Aorta (tissue), 5 donors: ENCODE measurements around the gene PCDHGB3. TPM values are rescaled to one million over a fixed set of nuclear protein-coding genes. Genes with fewer than 3 reads are reported as not detected.
A peak's percentile ranks its signal among the peaks of the same experiment; 100 is the strongest.
"Not testable (repeated sequence)": the region's sequence is repeated elsewhere in the genome, so short reads cannot be mapped to it uniquely, and the experiment has no call there.

Source experiments
- ATAC-seq: fragments of 200-7000 bp; cut with Tn5 transposase; one replicate; pipeline ENCODE4 v1.9.1; 2022; ENCODE audit warnings: moderate library complexity; ENCODE audit not compliant: low FRiP score
- DNase-seq, 2 donors: peaks; one replicate each; pipeline ENCODE4 v3.0.0-alpha.2; 2020
- H3K27ac ChIP-seq, 2 donors: one replicate each; pipeline ENCODE4 v1.5.1; 2013; ENCODE audit warnings: low read length in 2 of 2, mild to moderate bottlenecking in 2 of 2, moderate library complexity in 2 of 2, control low read depth in 1 of 2, inconsistent platforms in 1 of 2, low read depth in 1 of 2
- H3K27me3 ChIP-seq, 2 donors: one replicate each; pipeline ENCODE4 v1.6.1; 2013; ENCODE audit warnings: control low read depth in 1 of 2, low read length in 1 of 2, mild to moderate bottlenecking in 1 of 2, moderate library complexity in 1 of 2; ENCODE audit not compliant: insufficient read depth in 2 of 2, control insufficient read depth in 1 of 2
- H3K36me3 ChIP-seq, 2 donors: one replicate each; pipeline ENCODE4 v1.6.1; 2013; ENCODE audit warnings: control low read depth in 1 of 2, low read length in 1 of 2, mild to moderate bottlenecking in 1 of 2; ENCODE audit not compliant: insufficient read depth in 2 of 2, control insufficient read depth in 1 of 2
- H3K4me1 ChIP-seq, 2 donors: one replicate each; pipeline ENCODE4 v1.6.1; 2013; ENCODE audit warnings: low read length in 2 of 2, control low read depth in 1 of 2, mild to moderate bottlenecking in 1 of 2, moderate library complexity in 1 of 2; ENCODE audit not compliant: insufficient read depth in 2 of 2, control insufficient read depth in 1 of 2
- H3K4me3 ChIP-seq, 2 donors: one replicate each; pipeline ENCODE4 v1.5.1; 2013; ENCODE audit warnings: low read length in 2 of 2, control low read depth in 1 of 2, mild to moderate bottlenecking in 1 of 2
- H3K9me3 ChIP-seq: one replicate; pipeline ENCODE4 v1.6.1; 2013; ENCODE audit warnings: mild to moderate bottlenecking, low read length; ENCODE audit not compliant: control insufficient read depth
- WGBS, 2 donors: extraction: QIAGEN DNeasy Blood & Tissue Kit; methylation state at CpG; one replicate each; pipeline ENCODE4 v1.1.7; 2013; 5-methylcytosine and 5-hydroxymethylcytosine counted together
- intact Hi-C, 2 donors: fragments of 100-400 bp; cut with DNase I; formaldehyde crosslinking; loops; one replicate each; pipeline versions ENCODE4 v1.14.2 to v1.15.0; 2022
- polyA plus RNA-seq, 2 donors: library from polyadenylated mRNA; stranded (reverse); fragments of 200-250 nt; gene quantifications; one replicate each; pipeline ENCODE4 v1.2.3, GENCODE V29; 2013
- total RNA-seq, 2 donors: library from RNA; stranded (reverse); fragmentation: NEBNext Ultra II Directional; extraction: Animal tissue kit (Norgen Biotek cat#: 25700); gene quantifications; one replicate each; pipeline ENCODE4 v1.2.1, GENCODE V29; 2021
- donor health status: healthy with polysubstance abuse.
- donor health status: Bipolar disorder and iron deficiency.
- donor health status: DM: no; HTN: no; CAD: no.
- donor health status: DM: no; HTN: no; CAD: no.
- donor health status: DM: yes; HTN: yes; CAD: no.

The PCDHGB3 gene
- total and polyA plus RNA-seq, 4 donors: 0.82 to 9.7 (median 7.4) TPM; not detected in 1

DNA sequence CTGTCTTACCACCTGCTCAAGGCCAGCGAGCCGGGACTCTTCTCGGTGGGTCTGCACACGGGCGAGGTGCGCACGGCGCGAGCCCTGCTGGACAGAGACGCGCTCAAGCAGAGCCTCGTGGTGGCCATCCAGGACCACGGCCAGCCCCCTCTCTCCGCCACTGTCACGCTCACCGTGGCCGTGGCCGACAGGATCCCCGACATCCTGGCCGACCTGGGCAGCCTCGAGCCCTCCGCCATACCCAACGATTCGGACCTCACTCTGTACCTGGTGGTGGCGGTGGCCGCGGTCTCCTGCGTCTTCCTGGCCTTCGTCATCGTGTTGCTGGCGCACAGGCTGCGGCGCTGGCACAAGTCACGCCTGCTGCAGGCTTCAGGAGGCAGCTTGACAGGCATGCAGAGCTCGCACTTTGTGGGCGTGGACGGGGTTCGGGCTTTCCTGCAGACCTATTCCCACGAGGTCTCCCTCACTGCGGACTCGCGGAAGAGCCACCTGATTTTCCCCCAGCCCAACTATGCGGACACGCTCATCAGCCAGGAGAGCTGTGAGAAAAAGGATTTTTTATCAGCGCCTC is 29.2 kb upstream of the PCDHGB3 start:
- H3K36me3 ChIP-seq, H3K27ac ChIP-seq, ATAC-seq, intact Hi-C loops, H3K27me3 ChIP-seq, DNase-seq, H3K4me1 ChIP-seq: not testable (repeated sequence)
- WGBS, 2 donors: 38 to 57% methylated on average over 30 to 45 of the region's 45 CpGs
- Histone ChIP-seq H3K9me3 (peaks cover 38% of the 10 kb centered on the region), H3K4me3 (peak overlapping the region in 1 of 2 donors; percentile 15)

DNA sequence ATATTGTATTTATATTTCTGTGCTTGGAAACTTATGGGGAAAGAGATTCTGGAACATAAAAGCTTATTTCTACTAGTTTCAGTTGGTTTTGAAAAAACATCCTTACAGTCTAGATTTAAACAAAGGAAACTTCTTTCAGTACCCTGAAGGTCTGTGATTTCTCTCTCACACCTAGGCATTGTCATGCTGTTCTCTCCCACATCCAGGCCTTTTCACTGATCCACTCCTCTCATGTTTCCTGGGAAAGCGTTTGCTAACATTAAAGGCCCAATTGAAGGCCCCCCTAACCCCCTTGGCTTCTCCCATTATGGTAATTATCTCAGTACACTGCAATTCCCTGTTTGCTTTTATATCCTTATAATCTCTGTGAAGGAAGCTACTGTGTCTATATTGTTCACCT is 27.3 kb upstream of the PCDHGB3 start:
- Histone ChIP-seq H3K27me3 (peaks cover 0 to 1% of the 10 kb centered on the region in 2 donors), H3K9me3 (peaks cover 42% of the 10 kb centered on the region), H3K27ac (no peak overlapping the region), H3K4me3 (no peak overlapping the region), H3K4me1 (no peaks in the 10 kb centered on the region), H3K36me3 (no peaks in the 10 kb centered on the region)
- no peak for DNase-seq
- ATAC-seq: no peak
- intact Hi-C loops: no loop called here
- 9 to 24% methylated on average over 1 of the region's 1 CpG for WGBS, 2 donors

DNA sequence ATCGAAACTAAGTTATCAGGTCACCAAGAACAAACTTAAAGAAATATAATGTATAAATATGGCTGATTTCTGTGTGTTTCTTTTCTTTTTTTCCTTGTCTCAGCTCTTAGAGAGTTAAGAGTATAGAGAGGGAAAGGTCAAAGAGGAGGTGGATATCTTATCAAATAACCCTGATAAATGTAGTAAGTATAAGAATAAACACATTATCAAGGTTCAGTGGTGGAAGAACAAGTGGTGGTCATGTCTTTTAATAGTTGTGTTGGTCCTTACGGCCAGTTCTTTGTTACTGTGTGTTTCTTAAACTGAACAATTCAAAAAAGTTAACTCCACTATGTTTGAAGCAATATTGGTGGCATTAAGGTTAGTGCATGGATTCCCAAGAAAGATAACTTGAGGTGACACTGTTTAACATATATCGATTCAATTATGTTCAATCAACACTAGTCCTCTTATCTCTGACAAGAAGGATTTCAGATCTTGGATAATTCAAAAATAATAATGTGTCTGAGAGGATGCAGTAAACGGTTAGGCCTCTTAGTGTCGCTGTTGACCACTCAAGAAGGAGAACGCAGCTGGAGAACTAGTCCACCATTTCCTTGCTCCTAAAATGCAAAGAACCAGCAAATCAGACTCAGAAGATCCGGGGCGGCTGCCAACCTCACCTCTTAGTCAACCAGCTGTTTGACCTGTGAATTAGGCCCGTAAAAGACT is 26.6 kb upstream of the PCDHGB3 start, which contains the start of gene PCDHGA3:
Gene PCDHGA3, plus strand, starts transcription at position 588 of the 711 bp plus-strand sequence. CDS start 205 bp downstream, outside the sequence.
- no peak within 1 kb of the TSS for H3K27ac ChIP-seq
- no peak for DNase-seq
- H3K4me3 ChIP-seq: peak within 1 kb of the TSS; percentile 29 to 35
- WGBS, 2 donors: 23 to 25% methylated on average over 9 of the region's 9 CpGs
- intact Hi-C loops: no loop called here
- ATAC-seq: no peak
- H3K4me1 ChIP-seq: no peaks in the 10 kb centered on the region
- H3K27me3 ChIP-seq: peaks cover 0 to 1% of the 10 kb centered on the region in 2 donors
- peaks cover 40% of the 10 kb centered on the region for H3K9me3 ChIP-seq
- no peaks in the 10 kb centered on the region for H3K36me3 ChIP-seq

DNA sequence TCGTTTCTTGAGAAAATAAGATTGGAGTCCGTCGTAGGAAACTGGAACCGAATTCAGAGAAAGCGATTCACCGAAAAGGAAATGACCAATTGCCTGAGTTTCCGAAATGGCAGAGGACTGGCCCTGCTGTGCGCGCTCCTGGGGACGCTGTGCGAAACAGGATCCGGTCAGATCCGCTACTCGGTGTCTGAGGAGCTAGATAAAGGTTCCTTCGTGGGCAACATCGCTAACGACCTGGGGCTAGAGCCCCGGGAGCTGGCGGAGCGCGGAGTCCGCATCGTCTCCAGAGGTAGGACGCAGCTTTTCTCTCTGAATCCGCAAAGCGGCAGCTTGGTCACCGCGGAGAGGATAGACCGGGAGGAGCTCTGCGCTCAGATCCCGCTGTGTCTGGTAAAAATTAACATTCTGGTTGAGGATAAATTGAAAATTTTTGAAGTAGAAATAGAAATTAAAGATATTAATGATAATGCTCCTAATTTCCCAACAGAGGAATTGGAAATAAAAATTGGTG is 26.0 kb upstream of the PCDHGB3 start:
- Histone ChIP-seq H3K4me3 (peak overlapping the region; percentile 29 to 35), H3K9me3 (peaks cover 36% of the 10 kb centered on the region), H3K36me3 (no peaks in the 10 kb centered on the region), H3K27me3 (peaks cover 0 to 1% of the 10 kb centered on the region in 2 donors), H3K27ac (no peak overlapping the region), H3K4me1 (no peaks in the 10 kb centered on the region)
- WGBS, 2 donors: 19 to 23% methylated on average over 31 of the region's 31 CpGs
- DNase-seq (no peak), ATAC-seq (no peak)
- intact Hi-C loops: no loop called here

DNA sequence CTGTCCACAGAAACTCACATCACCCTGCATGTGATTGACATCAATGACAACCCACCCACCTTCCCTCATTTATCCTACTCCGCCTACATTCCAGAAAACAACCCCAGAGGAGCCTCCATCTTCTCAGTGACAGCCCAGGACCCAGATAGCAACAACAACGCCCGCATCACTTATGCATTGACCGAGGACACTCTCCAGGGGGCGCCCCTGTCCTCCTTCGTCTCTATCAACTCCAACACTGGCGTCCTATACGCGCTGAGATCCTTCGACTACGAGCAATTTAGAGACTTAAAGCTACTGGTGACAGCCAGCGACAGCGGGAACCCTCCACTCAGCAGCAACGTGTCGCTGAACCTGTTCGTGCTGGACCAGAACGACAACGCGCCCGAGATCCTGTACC is 24.7 kb upstream of the PCDHGB3 start:
- peaks cover 0 to 1% of the 10 kb centered on the region in 2 donors for H3K27me3 ChIP-seq
- no peak for DNase-seq
- H3K4me3 ChIP-seq: no peak overlapping the region
- WGBS, 2 donors: 26 to 33% methylated on average over 20 of the region's 20 CpGs
- intact Hi-C loops: no loop called here
- H3K9me3 ChIP-seq: peaks cover 36% of the 10 kb centered on the region
- H3K36me3 ChIP-seq: no peaks in the 10 kb centered on the region
- no peak for ATAC-seq
- no peak overlapping the region for H3K27ac ChIP-seq
- no peaks in the 10 kb centered on the region for H3K4me1 ChIP-seq

DNA sequence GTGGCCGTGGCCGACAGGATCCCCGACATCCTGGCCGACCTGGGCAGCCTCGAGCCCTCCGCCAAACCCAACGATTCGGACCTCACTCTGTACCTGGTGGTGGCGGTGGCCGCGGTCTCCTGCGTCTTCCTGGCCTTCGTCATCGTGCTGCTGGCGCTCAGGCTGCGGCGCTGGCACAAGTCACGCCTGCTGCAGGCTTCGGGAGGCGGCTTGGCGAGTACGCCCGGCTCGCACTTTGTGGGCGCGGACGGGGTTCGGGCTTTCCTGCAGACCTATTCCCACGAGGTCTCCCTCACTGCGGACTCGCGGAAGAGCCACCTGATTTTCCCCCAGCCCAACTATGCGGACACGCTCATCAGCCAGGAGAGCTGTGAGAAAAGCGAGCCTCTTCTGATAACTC is 24.0 kb upstream of the PCDHGB3 start:
- DNase-seq, H3K27ac ChIP-seq, H3K27me3 ChIP-seq, H3K4me3 ChIP-seq, ATAC-seq, intact Hi-C loops, H3K4me1 ChIP-seq, H3K36me3 ChIP-seq: not testable (repeated sequence)
- peaks cover 33% of the 10 kb centered on the region for H3K9me3 ChIP-seq
- 32 to 37% methylated on average over 26 to 29 of the region's 35 CpGs for WGBS, 2 donors

DNA sequence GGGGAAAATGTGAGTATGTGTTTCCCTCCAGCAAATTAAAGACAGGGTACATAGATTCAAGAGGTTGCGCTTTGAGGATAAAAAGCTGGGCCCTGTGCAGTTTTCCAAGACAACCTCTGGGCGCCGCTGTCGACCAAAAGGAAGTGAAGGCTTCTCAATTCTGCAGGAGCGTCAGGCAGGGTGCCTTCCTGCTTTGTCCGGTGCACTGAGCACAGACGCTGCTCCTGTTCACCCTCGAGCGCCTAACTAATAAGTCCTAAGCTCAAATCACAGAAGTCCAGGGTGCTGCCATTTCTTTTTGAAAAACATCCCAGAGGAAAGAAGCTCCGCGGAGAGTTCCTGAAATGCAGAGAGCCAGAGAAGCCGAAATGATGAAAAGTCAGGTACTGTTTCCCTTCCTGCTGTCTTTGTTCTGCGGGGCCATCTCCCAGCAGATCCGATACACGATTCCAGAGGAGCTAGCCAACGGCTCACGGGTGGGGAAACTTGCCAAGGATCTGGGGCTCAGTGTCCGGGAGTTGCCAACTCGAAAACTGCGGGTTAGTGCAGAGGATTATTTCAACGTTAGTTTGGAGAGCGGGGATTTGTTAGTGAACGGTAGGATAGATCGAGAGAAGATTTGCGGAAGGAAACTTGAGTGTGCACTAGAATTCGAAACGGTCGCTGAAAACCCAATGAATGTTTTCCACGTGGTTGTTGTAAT is 20.0 kb upstream of the PCDHGB3 start, which contains the start of gene PCDHGB1:
Gene PCDHGB1, plus strand, starts transcription at position 183 of the 703 bp plus-strand sequence. Its CDS starts 162 bp downstream, at position 345.
- Histone ChIP-seq H3K4me1 (no peaks in the 10 kb centered on the region), H3K36me3 (no peaks in the 10 kb centered on the region), H3K27ac (no peak within 1 kb of the TSS), H3K9me3 (peaks cover 34% of the 10 kb centered on the region), H3K27me3 (no peaks in the 10 kb centered on the region), H3K4me3 (no peak within 1 kb of the TSS)
- intact Hi-C loops: loop anchor here in 1 of 2 donors (10.0 kb wide), 1 partner anchor 115 kb away; no protein-coding TSS in a partner anchor
- WGBS, 2 donors: 21 to 23% methylated on average over 29 of the region's 29 CpGs
- DNase-seq: peak in 1 of 2 donors; percentile 62
- no peak for ATAC-seq

DNA sequence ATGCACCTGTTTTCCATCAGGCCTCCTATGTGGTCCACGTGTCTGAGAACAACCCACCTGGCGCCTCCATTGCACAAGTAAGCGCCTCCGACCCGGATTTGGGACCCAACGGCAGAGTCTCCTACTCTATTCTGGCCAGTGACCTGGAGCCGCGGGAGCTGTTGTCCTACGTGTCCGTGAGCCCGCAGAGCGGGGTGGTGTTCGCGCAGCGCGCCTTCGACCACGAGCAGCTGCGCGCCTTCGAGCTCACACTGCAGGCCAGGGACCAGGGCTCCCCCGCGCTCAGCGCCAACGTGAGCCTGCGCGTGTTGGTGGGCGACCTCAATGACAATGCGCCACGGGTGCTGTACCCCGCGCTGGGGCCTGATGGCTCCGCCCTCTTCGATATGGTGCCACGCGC is 18.5 kb upstream of the PCDHGB3 start:
- Histone ChIP-seq H3K36me3 (no peaks in the 10 kb centered on the region), H3K27ac (no peak overlapping the region), H3K27me3 (no peaks in the 10 kb centered on the region), H3K4me1 (no peaks in the 10 kb centered on the region), H3K9me3 (peaks cover 35% of the 10 kb centered on the region), H3K4me3 (peak overlapping the region in 1 of 2 donors; percentile 38)
- peak in 1 of 2 donors; percentile 44 for DNase-seq
- no peak for ATAC-seq
- WGBS, 2 donors: 28 to 29% methylated on average over 27 to 36 of the region's 36 CpGs
- intact Hi-C loops: loop anchor here in 1 of 2 donors (10.0 kb wide), 1 partner anchor 117 kb away; no protein-coding TSS in a partner anchor
